T follicular helper cell (primary cell): Measurements from ENCODE around the gene HDAC11.
"Not testable (repeated sequence)": the region's sequence is repeated elsewhere in the genome, so short reads cannot be mapped to it uniquely, and the experiment has no call there.

Experiments
- DNase-seq: peaks from one replicate; pipeline ENCODE4 v3.0.0-alpha.2; 2020; ENCODE audit warnings: low read depth
- total RNA-seq, 2 experiments: gene quantifications; one replicate each; lab custom pipeline; 2026; lab: John Stamatoyannopoulos, UW

Gene HDAC11
- total RNA-seq: 4.1 to 11.0 reads per million in 2 experiments

GRCh38 chr3:13479582-13480339 is at the start of gene HDAC11:
Gene HDAC11 (plus strand): TSS chr3:13480306. CDS start chr3:13480348, 42 bp downstream.
- DNase-seq: peak; percentile 96

GRCh38 chr3:13430411-13430875 is 49.7 kb upstream of the HDAC11 start:
- not testable (repeated sequence) for DNase-seq

- DNase-seq: no peak
Observed at GRCh38 chr3:13432093-13432492, 48.0 kb upstream of the HDAC11 start.

GRCh38 chr3:13433912-13434311 is 46.2 kb upstream of the HDAC11 start:
- DNase-seq: no peak

GRCh38 chr3:13436213-13436612 is 43.9 kb upstream of the HDAC11 start:
- DNase-seq: not testable (repeated sequence)

- DNase-seq: no peak
Observed at GRCh38 chr3:13440204-13440817, 39.8 kb upstream of the HDAC11 start.

GRCh38 chr3:13442882-13443281 is 37.2 kb upstream of the HDAC11 start:
- not testable (repeated sequence) for DNase-seq

GRCh38 chr3:13451301-13451673 is 28.8 kb upstream of the HDAC11 start:
- peak; percentile 14 for DNase-seq

GRCh38 chr3:13452490-13453335 is 27.4 kb upstream of the HDAC11 start:
- DNase-seq: peak; percentile 22

- no peak for DNase-seq
Observed at GRCh38 chr3:13455644-13456043, 24.5 kb upstream of the HDAC11 start.

GRCh38 chr3:13457593-13457992 is 22.5 kb upstream of the HDAC11 start:
- no peak for DNase-seq

- no peak for DNase-seq
Observed at GRCh38 chr3:13459605-13460340, 20.3 kb upstream of the HDAC11 start.

GRCh38 chr3:13460341-13460736 is 19.8 kb upstream of the HDAC11 start:
- DNase-seq: no peak

- DNase-seq: peak; percentile 73
Observed at GRCh38 chr3:13461169-13462124, 18.7 kb upstream of the HDAC11 start.

GRCh38 chr3:13462125-13462629 is 17.9 kb upstream of the HDAC11 start:
- DNase-seq: no peak

GRCh38 chr3:13462822-13463221 is 17.3 kb upstream of the HDAC11 start:
- no peak for DNase-seq

GRCh38 chr3:13463618-13464400 is 16.3 kb upstream of the HDAC11 start:
- DNase-seq: no peak

- DNase-seq: no peak
Observed at GRCh38 chr3:13465236-13465873, 14.8 kb upstream of the HDAC11 start.

GRCh38 chr3:13466781-13467180 is 13.3 kb upstream of the HDAC11 start:
- no peak for DNase-seq
